KMS-11 (cell line): ENCODE data around the gene LOXL3.

ENCODE experiments used
- H2AFZ ChIP-seq: fragments of 200-600 bp; sonication (generic); 2 replicates; pipeline ENCODE4 v1.6.1; 2016; ENCODE audit warnings: antibody characterized with exemption, mixed run types, low read depth
- H3K27ac ChIP-seq: fragments of 200-600 bp; sonication (generic); 2 replicates; pipeline ENCODE4 v1.6.1; 2016; ENCODE audit warnings: mild to moderate bottlenecking, mixed run types
- H3K27me3 ChIP-seq: fragments of 200-600 bp; sonication (generic); 2 replicates; pipeline ENCODE4 v1.6.1; 2017; ENCODE audit warnings: mild to moderate bottlenecking, low read depth, mixed run types, moderate library complexity; ENCODE audit not compliant: insufficient read depth
- H3K36me3 ChIP-seq: fragments of 200-600 bp; sonication (generic); 2 replicates; pipeline ENCODE4 v1.6.1; 2017; ENCODE audit warnings: mild to moderate bottlenecking, mixed run types; ENCODE audit not compliant: insufficient read depth
- H3K4me1 ChIP-seq: fragments of 200-600 bp; sonication (generic); 2 replicates; pipeline ENCODE4 v1.6.1; 2016; ENCODE audit warnings: mild to moderate bottlenecking, low read depth, mixed run types; ENCODE audit not compliant: poor library complexity, severe bottlenecking
- H3K4me2 ChIP-seq: fragments of 200-600 bp; sonication (generic); 2 replicates; pipeline ENCODE4 v1.7.0; 2016; ENCODE audit warnings: mild to moderate bottlenecking, mixed run types
- H3K4me3 ChIP-seq: fragments of 200-600 bp; sonication (generic); IDR thresholded peaks from 2 replicates; pipeline ENCODE4 v1.6.1; 2017; ENCODE audit warnings: low read depth, low read length, mixed read lengths; ENCODE audit not compliant: insufficient read depth
- H3K79me2 ChIP-seq: fragments of 200-600 bp; sonication (generic); 2 replicates; pipeline ENCODE4 v1.6.1; 2016; ENCODE audit warnings: low read depth, mixed run types; ENCODE audit not compliant: insufficient read depth
- H3K9ac ChIP-seq: fragments of 200-600 bp; sonication (generic); 2 replicates; pipeline ENCODE4 v1.6.1; 2016; ENCODE audit warnings: mild to moderate bottlenecking, mixed run types
- H4K20me1 ChIP-seq: fragments of 200-600 bp; sonication (generic); 2 replicates; pipeline ENCODE4 v1.6.1; 2016; ENCODE audit warnings: mild to moderate bottlenecking, mixed run types; ENCODE audit not compliant: insufficient read depth
- TF ChIP-seq, protein P1 (sequence below): fragments of 200-600 bp; sonication (generic); conservative IDR thresholded peaks from 2 replicates; pipeline ENCODE4 v1.6.1; 2017; ENCODE audit warnings: low read depth, mild to moderate bottlenecking, antibody characterized with exemption, low read length, moderate library complexity, mixed read lengths

The LOXL3 gene

DNA sequence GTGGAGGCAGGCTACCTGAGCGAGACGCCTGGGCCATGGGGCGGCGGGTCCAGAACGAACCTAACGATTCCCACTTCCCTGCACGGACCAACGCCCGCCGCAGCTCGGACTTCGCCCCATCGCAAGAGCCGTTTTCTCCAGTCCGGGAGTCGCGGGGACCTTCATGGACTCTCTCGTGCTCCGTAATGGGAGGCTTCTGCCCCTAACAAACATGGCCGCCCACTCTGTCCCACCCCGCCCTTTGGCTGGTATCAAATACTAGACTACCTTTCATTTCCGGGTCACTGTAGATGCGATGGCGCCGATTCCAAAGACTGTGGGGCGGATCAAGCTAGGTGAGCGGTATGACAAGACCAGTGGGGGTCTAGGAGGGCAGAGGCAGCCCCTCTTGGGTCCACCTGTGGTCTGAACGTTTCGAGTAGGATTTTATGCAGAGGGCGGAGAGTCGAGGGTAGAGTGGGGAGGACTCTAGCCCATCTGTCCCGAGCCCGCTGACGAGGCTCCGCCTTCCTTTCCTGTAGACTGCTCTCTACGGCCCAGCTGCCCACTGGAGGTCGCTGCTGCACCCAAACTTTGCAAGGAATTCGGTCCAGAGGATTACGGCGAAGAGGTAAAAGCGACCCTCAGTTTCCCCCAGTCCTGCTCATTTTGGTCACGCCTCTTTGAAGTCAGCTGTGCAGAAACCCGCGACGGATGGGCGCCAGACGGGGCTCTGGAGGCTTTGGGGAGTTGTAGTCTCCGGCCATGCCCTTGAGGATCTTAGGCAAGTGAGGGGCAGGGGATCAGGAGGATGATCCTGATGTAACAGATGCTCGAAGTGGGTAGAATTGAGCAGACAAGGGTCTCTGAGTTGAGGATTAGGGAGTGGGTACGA lies 70.7 kb downstream of the LOXL3 start, which contains the start of the genes CCDC142 and TTC31:
TSS of gene CCDC142 (minus strand) at position 198 of the 874 bp plus-strand sequence. CDS start at position 37, 161 bp downstream.
TSS of gene TTC31 (plus strand) at position 281 of the 874 bp plus-strand sequence. CDS start at position 296, 15 bp downstream.
- Histone ChIP-seq H3K4me2 (peak within 1 kb of the TSS; percentile 97), H3K79me2 (peaks cover 18% of the 10 kb centered on the region), H3K9ac (peak within 1 kb of the TSS; percentile 90), H3K4me3 (no peak within 1 kb of the TSS), H2AFZ (peak within 1 kb of the TSS; percentile 99), H3K4me1 (peaks cover 15% of the 10 kb centered on the region), H3K27ac (peak within 1 kb of the TSS; percentile 75), H4K20me1 (no peaks in the 10 kb centered on the region), H3K27me3 (no peaks in the 10 kb centered on the region), H3K36me3 (no peaks in the 10 kb centered on the region)
- TF ChIP-seq, protein P1, sequence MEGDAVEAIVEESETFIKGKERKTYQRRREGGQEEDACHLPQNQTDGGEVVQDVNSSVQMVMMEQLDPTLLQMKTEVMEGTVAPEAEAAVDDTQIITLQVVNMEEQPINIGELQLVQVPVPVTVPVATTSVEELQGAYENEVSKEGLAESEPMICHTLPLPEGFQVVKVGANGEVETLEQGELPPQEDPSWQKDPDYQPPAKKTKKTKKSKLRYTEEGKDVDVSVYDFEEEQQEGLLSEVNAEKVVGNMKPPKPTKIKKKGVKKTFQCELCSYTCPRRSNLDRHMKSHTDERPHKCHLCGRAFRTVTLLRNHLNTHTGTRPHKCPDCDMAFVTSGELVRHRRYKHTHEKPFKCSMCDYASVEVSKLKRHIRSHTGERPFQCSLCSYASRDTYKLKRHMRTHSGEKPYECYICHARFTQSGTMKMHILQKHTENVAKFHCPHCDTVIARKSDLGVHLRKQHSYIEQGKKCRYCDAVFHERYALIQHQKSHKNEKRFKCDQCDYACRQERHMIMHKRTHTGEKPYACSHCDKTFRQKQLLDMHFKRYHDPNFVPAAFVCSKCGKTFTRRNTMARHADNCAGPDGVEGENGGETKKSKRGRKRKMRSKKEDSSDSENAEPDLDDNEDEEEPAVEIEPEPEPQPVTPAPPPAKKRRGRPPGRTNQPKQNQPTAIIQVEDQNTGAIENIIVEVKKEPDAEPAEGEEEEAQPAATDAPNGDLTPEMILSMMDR = peak; percentile 89
